GM12865 (cell line): ENCODE measurements around the gene CRIP2.

Experiments
- DNase-seq: peaks from one replicate; pipeline ENCODE4 v3.0.0; 2010; ENCODE audit warnings: low read depth
- H3K4me3 ChIP-seq: 2 replicates; pipeline ENCODE4 v1.5.1; 2011; ENCODE audit warnings: mild to moderate bottlenecking, low read depth, low read length, control low read depth
- TF ChIP-seq, protein P1 (sequence below): IDR thresholded peaks from 2 replicates; pipeline ENCODE4 v1.5.1; 2011; ENCODE audit warnings: low read length, control low read depth, low read depth, inconsistent platforms; ENCODE audit not compliant: insufficient read depth; ENCODE audit errors: missing control alignments

The CRIP2 gene

GRCh38 chr14:105467249-105467941, 7.2 kb upstream of the CRIP2 start:
- no peak for DNase-seq
- H3K4me3 ChIP-seq: no peak overlapping the region
- TF ChIP-seq, protein P1, sequence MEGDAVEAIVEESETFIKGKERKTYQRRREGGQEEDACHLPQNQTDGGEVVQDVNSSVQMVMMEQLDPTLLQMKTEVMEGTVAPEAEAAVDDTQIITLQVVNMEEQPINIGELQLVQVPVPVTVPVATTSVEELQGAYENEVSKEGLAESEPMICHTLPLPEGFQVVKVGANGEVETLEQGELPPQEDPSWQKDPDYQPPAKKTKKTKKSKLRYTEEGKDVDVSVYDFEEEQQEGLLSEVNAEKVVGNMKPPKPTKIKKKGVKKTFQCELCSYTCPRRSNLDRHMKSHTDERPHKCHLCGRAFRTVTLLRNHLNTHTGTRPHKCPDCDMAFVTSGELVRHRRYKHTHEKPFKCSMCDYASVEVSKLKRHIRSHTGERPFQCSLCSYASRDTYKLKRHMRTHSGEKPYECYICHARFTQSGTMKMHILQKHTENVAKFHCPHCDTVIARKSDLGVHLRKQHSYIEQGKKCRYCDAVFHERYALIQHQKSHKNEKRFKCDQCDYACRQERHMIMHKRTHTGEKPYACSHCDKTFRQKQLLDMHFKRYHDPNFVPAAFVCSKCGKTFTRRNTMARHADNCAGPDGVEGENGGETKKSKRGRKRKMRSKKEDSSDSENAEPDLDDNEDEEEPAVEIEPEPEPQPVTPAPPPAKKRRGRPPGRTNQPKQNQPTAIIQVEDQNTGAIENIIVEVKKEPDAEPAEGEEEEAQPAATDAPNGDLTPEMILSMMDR: no peak

DNA sequence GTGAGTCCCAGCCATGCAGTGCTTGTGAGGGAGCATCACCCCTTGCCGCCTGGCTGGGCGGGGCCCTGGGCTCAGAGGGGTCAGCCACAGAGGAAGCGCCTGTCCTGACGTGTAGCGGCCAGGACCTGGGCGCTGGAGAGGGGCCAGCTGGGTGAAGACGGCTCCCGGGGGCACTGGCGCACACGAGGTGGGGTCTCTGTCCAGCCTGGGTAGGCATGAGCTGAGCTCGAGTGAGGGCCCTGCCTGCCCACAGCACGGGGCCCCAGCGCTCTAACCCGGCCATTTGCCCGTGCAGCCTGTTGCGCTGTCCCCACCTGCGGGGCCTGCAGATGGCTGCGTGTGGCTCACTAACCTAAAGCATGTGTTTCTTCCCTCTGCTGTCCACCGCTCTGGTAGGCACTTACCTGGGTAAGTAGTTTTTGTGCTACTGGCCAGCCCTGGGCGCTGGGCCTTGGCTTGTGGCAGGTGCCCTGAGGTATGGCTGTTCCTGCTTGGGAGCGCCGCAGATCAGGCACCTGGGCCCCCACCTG, 6.6 kb upstream of the CRIP2 start:
- no peak for DNase-seq
- no peak overlapping the region for H3K4me3 ChIP-seq
- TF ChIP-seq, protein P1: no peak

DNA sequence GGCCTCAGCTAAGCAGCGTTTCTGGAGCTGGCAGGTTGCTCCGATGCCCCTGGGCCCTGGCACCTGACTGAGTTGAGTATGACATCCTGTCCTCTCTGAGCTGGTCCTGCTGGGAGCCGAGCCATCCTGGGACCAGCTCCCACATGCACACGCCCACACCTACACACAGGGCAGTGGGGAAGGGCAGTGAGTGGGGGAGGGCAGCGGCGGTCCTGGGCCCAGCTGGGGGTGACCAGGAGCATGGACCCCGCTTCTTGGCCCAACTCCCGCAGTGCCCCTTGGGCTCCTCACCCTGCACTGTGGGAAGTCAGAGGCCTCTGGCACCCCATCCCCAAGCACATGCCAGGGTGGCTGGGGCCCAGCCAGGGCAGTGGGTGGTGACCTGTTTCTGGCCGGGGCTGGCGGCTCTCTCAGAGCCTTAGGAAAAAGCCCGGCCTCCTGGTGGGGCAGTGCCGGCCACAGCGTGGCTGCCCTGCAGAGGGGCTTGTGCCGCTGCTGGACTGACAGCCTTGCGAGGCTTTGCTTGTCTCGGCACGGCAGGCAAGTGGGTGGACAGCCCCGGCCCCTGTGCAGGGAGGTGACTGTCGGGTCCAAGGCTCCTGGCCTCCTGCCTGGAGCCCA, 5.9 kb upstream of the CRIP2 start:
- TF ChIP-seq, protein P1: no peak
- no peak for DNase-seq
- H3K4me3 ChIP-seq: no peak overlapping the region

DNA sequence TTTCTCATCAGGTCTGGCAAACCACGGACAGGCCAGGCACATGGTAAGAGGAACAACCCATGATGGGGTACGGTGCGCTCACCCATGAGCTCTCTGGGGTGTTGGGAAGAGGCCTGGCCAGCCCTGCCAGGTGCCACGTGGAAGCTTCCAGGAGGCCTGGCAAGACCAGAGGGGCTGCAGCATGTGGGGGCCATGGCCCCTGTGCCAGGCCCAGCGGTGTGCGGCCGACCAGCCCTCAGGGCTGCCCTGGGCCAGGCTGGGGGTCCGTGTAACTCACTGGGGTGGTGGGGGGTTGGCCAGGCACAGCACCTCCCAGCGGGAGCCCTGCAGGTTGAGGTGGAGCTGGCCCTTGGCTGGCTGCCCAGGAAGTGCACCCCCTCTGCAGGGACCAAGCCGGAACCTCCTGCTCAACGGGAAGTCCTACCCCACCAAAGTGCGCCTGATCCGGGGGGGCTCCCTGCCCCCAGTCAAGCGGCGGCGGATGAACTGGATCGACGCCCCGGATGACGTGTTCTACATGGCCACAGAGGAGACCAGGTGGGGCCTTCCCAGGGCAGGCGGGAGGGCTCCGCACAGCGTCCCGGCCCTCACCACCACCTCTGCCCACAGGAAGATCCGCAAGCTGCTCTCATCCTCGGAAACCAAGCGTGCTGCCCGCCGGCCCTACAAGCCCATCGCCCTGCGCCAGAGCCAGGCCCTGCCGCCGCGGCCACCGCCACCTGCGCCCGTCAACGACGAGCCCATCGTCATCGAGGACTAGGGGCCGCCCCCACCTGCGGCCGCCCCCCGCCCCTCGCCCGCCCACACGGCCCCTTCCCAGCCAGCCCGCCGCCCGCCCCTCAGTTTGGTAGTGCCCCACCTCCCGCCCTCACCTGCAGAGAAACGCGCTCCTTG, 4.9 kb upstream of the CRIP2 start:
- H3K4me3 ChIP-seq: no peak overlapping the region
- TF ChIP-seq, protein P1: no peak
- no peak for DNase-seq

DNA sequence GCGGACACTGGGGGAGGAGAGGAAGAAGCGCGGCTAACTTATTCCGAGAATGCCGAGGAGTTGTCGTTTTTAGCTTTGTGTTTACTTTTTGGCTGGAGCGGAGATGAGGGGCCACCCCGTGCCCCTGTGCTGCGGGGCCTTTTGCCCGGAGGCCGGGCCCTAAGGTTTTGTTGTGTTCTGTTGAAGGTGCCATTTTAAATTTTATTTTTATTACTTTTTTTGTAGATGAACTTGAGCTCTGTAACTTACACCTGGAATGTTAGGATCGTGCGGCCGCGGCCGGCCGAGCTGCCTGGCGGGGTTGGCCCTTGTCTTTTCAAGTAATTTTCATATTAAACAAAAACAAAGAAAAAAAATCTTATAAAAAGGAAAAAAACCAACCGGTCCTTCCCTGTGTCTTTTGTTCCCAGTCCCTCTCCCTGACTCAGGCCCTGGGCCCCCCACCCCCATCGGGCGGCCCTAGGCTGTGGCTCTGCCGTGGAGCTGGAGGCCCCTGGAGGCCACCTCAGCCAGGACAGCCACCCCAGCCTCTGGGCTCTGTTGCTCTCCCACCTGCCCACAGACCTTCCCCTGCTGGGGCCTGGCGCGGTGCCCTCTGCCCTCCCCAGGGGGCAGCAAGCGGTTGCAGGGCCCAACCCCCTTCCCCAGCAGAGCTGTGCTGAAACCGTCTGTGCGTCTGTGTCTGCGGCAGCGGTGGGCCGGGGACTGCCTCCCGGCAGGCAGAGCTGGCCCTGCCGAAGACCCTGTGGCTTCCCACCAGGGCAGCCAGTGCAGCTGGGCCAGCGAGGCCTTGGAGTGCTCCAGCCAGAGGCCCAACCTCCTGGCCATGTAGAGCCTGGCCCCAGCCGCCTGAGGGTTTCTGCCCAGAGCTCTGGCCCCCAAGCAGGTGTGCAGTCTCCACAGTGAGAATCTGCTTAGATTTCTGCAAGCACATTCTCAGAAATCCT, 4.0 kb upstream of the CRIP2 start:
- DNase-seq: no peak
- H3K4me3 ChIP-seq: no peak overlapping the region
- TF ChIP-seq, protein P1: no peak

GRCh38 chr14:105471297-105471821, 3.3 kb upstream of the CRIP2 start:
- no peak overlapping the region for H3K4me3 ChIP-seq
- DNase-seq: no peak
- TF ChIP-seq, protein P1: no peak
